Measurements from ENCODE around the gene RINL.

The RINL gene

DNA sequence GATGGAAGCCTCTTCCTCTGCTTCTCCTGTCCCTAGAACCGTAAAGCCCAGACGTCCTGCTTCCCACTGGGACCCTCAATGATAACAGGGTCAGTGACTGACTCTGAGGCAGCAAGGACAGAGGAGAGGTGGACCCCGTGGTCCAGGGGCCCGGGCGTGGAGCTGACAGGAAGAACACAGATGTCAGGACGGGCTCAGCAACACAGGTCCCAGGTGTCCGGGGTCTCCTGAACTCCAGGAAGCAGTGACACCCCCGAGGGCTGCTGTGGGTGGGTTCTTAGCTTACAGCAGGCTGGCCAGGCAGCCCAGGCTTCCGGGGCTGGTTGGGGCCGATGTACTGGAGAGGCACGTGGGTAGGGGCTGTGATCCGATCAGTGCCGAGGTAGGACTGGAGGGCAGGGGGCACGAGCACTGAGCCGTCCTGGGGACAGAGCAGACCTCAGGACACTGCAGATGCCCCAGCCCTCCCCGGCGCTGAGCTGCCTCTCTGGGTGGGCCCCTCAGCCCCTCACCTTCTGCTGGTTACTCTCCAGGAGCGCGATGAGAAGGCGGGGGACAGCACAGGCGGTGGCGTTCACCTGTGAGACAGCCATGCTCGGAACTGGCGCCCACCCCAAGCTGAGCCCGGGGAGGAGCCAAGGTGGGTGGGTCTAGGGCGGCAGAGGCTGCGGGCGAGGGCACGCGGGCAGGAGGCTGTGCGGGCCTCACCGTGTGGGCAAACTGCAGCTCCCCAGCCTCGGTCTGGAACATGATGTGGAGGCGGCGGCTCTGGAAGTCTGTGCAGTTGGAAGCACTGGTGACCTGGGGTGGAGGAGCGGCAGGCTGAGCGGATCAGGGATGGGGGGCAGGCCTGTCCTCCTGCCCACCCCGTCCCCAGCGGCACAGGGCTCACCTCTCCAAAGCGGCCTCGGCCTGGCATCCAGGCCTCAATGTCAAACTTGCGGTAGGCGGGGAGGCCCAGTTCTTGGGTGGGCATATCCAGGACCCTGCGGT, 37.5 kb upstream of the RINL start:
- H3K4me3 ChIP-seq (ENCODE audit: low read depth, low read length) = no peak overlapping the region
- H3K27ac ChIP-seq (ENCODE audit: low read depth, low read length) = no peak overlapping the region
- H3K4me1 ChIP-seq (ENCODE audit: control insufficient read depth, insufficient read depth, low read length) = no peaks in the 10 kb centered on the region
- no peaks in the 10 kb centered on the region for H3K27me3 ChIP-seq (ENCODE audit: control insufficient read depth, insufficient read depth, low read length)
- no peak overlapping the region for H3K9ac ChIP-seq (ENCODE audit: low read depth, low read length)
- H3K9me3 ChIP-seq (ENCODE audit: control insufficient read depth, insufficient read depth, low read length) = no peaks in the 10 kb centered on the region
- peaks cover 20% of the 10 kb centered on the region for H3K36me3 ChIP-seq (ENCODE audit: control insufficient read depth, insufficient read depth, low read length)

DNA sequence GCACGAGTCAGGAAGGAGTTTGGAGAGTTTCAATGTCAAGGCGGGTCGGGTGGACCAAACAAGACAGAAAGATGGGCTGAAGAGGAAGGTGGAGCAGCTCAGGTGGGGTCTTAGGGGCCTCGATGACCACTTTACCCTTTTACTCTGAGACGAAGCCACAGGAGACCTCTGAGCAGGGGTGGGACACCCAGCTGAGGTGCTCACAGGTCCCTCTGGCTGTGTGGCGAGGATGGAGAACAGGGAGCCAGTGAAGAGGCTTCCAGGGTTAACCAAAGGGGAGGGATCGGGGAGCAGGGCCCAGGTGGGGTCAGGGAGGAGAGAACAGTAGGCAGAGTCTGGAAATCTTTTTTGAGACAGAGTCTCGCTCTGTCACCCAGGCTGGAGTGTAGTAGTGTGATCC, 35.9 kb upstream of the RINL start:
- no peaks in the 10 kb centered on the region for H3K27me3 ChIP-seq (ENCODE audit: control insufficient read depth, insufficient read depth, low read length)
- no peaks in the 10 kb centered on the region for H3K4me1 ChIP-seq (ENCODE audit: control insufficient read depth, insufficient read depth, low read length)
- H3K4me3 ChIP-seq (ENCODE audit: low read depth, low read length) = no peak overlapping the region
- H3K27ac ChIP-seq (ENCODE audit: low read depth, low read length) = no peak overlapping the region
- H3K9ac ChIP-seq (ENCODE audit: low read depth, low read length) = no peak overlapping the region
- H3K36me3 ChIP-seq (ENCODE audit: control insufficient read depth, insufficient read depth, low read length) = peaks cover 15% of the 10 kb centered on the region
- H3K9me3 ChIP-seq (ENCODE audit: control insufficient read depth, insufficient read depth, low read length) = no peaks in the 10 kb centered on the region

DNA sequence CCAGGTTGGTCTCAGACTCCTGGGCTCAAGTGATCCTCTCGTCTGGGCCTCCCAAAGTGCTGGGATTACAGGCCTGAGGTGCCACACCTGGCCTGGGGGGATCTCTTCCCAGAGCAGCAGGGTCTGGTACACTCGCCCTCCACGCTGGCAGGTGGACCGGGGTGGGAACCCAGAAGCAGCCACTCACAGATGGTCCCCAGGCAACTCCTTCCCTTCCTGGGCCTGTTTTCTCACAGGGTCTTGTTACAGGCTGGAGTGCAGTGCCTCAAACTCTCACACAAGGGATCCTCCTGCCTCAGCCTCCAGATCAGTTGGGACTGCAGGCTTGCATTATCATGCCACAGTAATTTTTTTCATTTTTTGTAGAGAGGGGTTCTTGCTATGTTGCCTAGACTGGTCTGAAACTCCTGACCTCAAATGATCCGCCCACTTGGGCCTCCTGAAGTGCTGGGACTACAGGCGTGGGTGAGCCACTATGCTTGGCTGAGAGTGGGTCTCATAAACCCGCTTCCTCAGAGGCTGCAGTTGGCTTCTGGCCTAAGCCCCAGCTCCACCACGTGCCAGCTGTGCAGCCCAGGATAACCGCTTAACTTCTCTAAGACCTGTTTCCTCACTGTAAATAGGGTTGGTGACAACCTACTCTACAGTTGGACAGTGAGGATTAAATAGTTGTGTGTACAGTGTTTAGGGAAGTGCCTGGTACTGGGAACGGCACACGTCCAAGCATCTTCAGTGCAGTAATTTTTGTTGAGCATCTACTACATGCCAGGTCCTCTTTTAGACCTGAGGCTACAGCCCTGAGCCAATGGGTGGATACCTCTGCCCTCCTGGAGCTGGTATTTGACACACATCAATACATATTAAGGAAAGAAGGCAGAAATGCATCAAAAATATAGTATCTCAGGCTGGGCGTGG, 34.8 kb upstream of the RINL start:
- Histone ChIP-seq H3K4me1 (ENCODE audit: control insufficient read depth, insufficient read depth, low read length) (no peaks in the 10 kb centered on the region), H3K27ac (ENCODE audit: low read depth, low read length) (no peak overlapping the region), H3K36me3 (ENCODE audit: control insufficient read depth, insufficient read depth, low read length) (peaks cover 10% of the 10 kb centered on the region), H3K9me3 (ENCODE audit: control insufficient read depth, insufficient read depth, low read length) (no peaks in the 10 kb centered on the region), H3K4me3 (ENCODE audit: low read depth, low read length) (no peak overlapping the region), H3K27me3 (ENCODE audit: control insufficient read depth, insufficient read depth, low read length) (no peaks in the 10 kb centered on the region), H3K9ac (ENCODE audit: low read depth, low read length) (no peak overlapping the region)

DNA sequence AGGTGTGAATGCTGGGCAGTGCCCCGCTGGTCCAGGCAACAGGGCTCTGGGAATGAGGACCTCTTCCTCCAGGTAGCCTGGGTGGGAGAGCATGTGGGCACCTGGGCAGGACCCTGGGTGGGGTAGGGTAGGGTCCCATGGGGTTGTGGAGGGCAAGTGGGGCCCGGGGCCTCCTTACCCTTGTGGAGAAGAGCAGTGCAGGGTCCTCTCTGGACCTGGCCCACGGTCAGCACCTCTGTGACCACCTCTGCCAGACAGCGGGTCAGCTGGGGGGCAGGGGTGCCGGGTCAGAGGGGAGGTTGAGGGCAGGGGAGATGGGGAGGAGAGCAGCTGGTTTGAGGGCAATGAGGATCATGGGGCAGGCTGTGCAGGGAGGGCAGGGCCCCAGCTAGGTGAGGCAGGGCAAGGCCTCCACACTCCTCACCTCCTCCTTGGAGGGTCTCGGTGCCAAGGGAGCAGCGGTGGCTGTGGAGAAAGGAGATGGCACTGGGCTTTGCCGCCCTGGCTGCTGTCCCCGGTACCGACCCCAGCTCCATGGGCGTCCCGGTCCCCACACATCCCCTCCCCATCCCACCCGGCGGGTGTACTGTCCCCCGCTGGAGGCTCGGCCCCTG, 33.4 kb upstream of the RINL start:
- Histone ChIP-seq H3K9ac (ENCODE audit: low read depth, low read length) (no peak overlapping the region), H3K36me3 (ENCODE audit: control insufficient read depth, insufficient read depth, low read length) (peaks cover 18% of the 10 kb centered on the region), H3K27me3 (ENCODE audit: control insufficient read depth, insufficient read depth, low read length) (no peaks in the 10 kb centered on the region), H3K4me3 (ENCODE audit: low read depth, low read length) (no peak overlapping the region), H3K9me3 (ENCODE audit: control insufficient read depth, insufficient read depth, low read length) (no peaks in the 10 kb centered on the region), H3K27ac (ENCODE audit: low read depth, low read length) (no peak overlapping the region), H3K4me1 (ENCODE audit: control insufficient read depth, insufficient read depth, low read length) (no peaks in the 10 kb centered on the region)

GRCh38 chr19:38910488-38910887, 32.4 kb upstream of the RINL start:
- Histone ChIP-seq H3K4me1 (ENCODE audit: control insufficient read depth, insufficient read depth, low read length) (no peaks in the 10 kb centered on the region), H3K27ac (ENCODE audit: low read depth, low read length) (no peak overlapping the region), H3K9me3 (ENCODE audit: control insufficient read depth, insufficient read depth, low read length) (no peaks in the 10 kb centered on the region), H3K36me3 (ENCODE audit: control insufficient read depth, insufficient read depth, low read length) (peaks cover 18% of the 10 kb centered on the region), H3K9ac (ENCODE audit: low read depth, low read length) (no peak overlapping the region), H3K27me3 (ENCODE audit: control insufficient read depth, insufficient read depth, low read length) (no peaks in the 10 kb centered on the region), H3K4me3 (ENCODE audit: low read depth, low read length) (no peak overlapping the region)

DNA sequence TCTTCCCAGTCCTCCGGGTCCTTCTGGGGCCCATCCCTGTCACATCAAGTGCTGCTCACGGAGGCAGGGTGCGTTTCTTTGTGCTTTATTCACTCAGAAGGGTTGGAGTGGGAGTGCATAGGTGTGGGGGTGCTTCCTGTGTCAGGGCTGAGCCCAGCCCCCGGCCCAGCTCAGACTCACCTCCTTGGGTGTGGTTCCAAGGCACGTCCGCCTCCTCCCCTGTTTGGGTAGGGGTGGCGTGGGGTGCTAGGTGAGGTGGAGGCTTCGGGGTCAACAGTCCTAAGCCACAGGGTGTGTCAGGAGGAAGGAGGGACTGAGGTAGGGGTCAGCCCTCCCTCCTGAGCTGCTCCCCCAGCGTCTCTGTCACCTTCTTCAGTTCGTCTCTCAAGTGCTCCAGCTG, 30.8 kb upstream of the RINL start:
- H3K9ac ChIP-seq (ENCODE audit: low read depth, low read length) = no peak overlapping the region
- H3K27ac ChIP-seq (ENCODE audit: low read depth, low read length) = no peak overlapping the region
- H3K4me1 ChIP-seq (ENCODE audit: control insufficient read depth, insufficient read depth, low read length) = no peaks in the 10 kb centered on the region
- H3K4me3 ChIP-seq (ENCODE audit: low read depth, low read length) = no peak overlapping the region
- peaks cover 25% of the 10 kb centered on the region for H3K36me3 ChIP-seq (ENCODE audit: control insufficient read depth, insufficient read depth, low read length)
- no peaks in the 10 kb centered on the region for H3K27me3 ChIP-seq (ENCODE audit: control insufficient read depth, insufficient read depth, low read length)
- H3K9me3 ChIP-seq (ENCODE audit: control insufficient read depth, insufficient read depth, low read length) = no peaks in the 10 kb centered on the region

GRCh38 chr19:38907670-38908069, 29.6 kb upstream of the RINL start:
- H3K4me3 ChIP-seq (ENCODE audit: low read depth, low read length) = no peak overlapping the region
- H3K36me3 ChIP-seq (ENCODE audit: control insufficient read depth, insufficient read depth, low read length) = peaks cover 25% of the 10 kb centered on the region
- no peaks in the 10 kb centered on the region for H3K9me3 ChIP-seq (ENCODE audit: control insufficient read depth, insufficient read depth, low read length)
- no peaks in the 10 kb centered on the region for H3K4me1 ChIP-seq (ENCODE audit: control insufficient read depth, insufficient read depth, low read length)
- H3K27me3 ChIP-seq (ENCODE audit: control insufficient read depth, insufficient read depth, low read length) = no peaks in the 10 kb centered on the region
- H3K9ac ChIP-seq (ENCODE audit: low read depth, low read length) = no peak overlapping the region
- H3K27ac ChIP-seq (ENCODE audit: low read depth, low read length) = no peak overlapping the region

- no peak overlapping the region for H3K4me3 ChIP-seq (ENCODE audit: low read depth, low read length)
- H3K9me3 ChIP-seq (ENCODE audit: control insufficient read depth, insufficient read depth, low read length) = no peaks in the 10 kb centered on the region
- no peaks in the 10 kb centered on the region for H3K4me1 ChIP-seq (ENCODE audit: control insufficient read depth, insufficient read depth, low read length)
- no peak overlapping the region for H3K27ac ChIP-seq (ENCODE audit: low read depth, low read length)
- no peaks in the 10 kb centered on the region for H3K27me3 ChIP-seq (ENCODE audit: control insufficient read depth, insufficient read depth, low read length)
- no peak overlapping the region for H3K9ac ChIP-seq (ENCODE audit: low read depth, low read length)
- peaks cover 25% of the 10 kb centered on the region for H3K36me3 ChIP-seq (ENCODE audit: control insufficient read depth, insufficient read depth, low read length)
These were observed 29.2 kb upstream of the RINL start for GRCh38 chr19:38907227-38907626.

DNA sequence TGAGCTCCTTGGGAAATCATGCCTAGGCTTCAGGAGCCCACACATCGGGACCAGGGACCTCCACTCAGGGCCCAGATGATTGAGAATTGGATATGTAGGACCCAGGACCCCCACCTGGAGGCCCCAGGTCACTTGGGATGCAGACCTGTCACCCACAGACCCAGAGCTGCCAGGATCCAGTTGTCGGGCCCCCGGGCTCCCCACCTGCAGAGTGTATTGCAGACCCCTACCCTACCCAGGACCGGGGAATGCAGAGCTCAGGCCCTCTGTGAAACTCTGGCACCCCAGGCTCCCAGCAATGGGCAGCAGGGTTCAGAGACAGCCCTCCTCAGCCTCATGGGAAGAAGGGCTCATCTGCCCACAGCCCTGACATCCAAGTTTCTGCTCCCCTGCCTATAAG, 27.5 kb upstream of the RINL start:
- Histone ChIP-seq H3K27me3 (ENCODE audit: control insufficient read depth, insufficient read depth, low read length) (no peaks in the 10 kb centered on the region), H3K27ac (ENCODE audit: low read depth, low read length) (no peak overlapping the region), H3K4me3 (ENCODE audit: low read depth, low read length) (no peak overlapping the region), H3K36me3 (ENCODE audit: control insufficient read depth, insufficient read depth, low read length) (peaks cover 25% of the 10 kb centered on the region), H3K9ac (ENCODE audit: low read depth, low read length) (no peak overlapping the region), H3K9me3 (ENCODE audit: control insufficient read depth, insufficient read depth, low read length) (no peaks in the 10 kb centered on the region), H3K4me1 (ENCODE audit: control insufficient read depth, insufficient read depth, low read length) (peaks cover 4% of the 10 kb centered on the region; the same call in 1 of the 2 replicates)

DNA sequence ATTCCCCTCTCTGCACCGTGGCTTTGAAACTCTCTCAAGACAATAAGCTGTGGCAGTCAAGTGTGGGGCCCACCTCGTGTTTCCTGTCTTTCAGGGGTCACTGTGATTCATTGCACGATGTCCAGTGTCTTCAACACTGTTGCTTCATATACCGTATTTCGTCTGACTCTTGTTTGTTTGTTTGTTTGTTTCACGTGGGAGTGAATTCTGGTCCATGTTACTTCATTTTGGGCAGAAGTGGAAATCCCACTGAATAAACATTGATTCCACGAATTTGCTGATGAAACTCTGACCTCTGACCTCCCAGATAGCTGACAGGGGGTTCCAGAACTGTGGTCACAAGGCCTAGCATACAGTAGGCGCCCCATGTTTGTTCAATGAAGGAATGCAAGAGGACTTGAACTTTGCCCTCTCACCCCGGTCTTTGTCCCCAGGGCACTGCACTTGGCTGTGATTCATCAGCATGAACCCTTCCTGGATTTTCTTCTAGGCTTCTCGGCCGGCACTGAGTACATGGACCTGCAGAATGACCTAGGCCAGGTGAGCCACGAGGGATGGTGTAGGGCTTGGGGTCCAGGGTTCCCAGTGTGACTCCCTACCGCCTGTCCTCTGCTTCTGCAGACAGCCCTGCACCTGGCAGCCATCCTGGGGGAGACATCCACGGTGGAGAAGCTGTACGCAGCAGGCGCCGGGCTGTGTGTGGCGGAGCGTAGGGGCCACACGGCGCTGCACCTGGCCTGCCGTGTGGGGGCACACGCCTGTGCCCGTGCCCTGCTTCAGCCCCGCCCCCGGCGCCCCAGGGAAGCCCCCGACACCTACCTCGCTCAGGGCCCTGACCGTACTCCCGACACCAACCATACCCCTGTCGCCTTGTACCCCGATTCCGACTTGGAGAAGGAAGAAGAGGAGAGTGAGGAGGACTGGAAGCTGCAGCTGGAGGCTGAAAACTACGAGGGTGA, 26.8 kb upstream of the RINL start:
- Histone ChIP-seq H3K9me3 (ENCODE audit: control insufficient read depth, insufficient read depth, low read length) (no peaks in the 10 kb centered on the region), H3K27ac (ENCODE audit: low read depth, low read length) (no peak overlapping the region), H3K36me3 (ENCODE audit: control insufficient read depth, insufficient read depth, low read length) (peaks cover 25% of the 10 kb centered on the region), H3K27me3 (ENCODE audit: control insufficient read depth, insufficient read depth, low read length) (no peaks in the 10 kb centered on the region), H3K4me1 (ENCODE audit: control insufficient read depth, insufficient read depth, low read length) (peaks cover 6% of the 10 kb centered on the region; the same call in 1 of the 2 replicates), H3K4me3 (ENCODE audit: low read depth, low read length) (no peak overlapping the region), H3K9ac (ENCODE audit: low read depth, low read length) (no peak overlapping the region)
